HG03565 (cell line): ENCODE data around the gene ARPC5.

Experiments
- ATAC-seq: cut with Tn5 transposase; IDR thresholded peaks from one replicate; pipeline ENCODE4 v1.9.1; 2021; ENCODE audit warnings: mild to moderate bottlenecking, moderate library complexity; ENCODE audit not compliant: unreplicated experiment

Gene ARPC5

DNA sequence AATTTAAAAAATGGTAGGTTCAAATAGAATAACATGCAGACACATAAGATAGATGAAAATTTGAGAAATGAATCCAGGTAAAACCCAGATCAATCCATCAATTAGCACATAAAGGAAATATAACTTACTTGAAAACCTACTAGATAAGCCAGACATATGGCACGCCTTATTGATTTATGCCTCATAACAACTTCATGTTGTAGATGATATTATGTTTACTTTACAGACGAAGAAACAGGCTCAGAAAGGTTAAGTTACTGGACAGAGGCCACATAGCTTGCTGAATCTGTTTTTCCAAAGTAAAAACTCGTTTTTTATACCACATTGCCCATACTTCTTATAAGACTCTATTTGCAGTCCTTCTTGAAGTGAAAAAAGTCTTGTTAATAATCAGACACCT, 23.2 kb downstream of the ARPC5 start:
- ATAC-seq: no peak

DNA sequence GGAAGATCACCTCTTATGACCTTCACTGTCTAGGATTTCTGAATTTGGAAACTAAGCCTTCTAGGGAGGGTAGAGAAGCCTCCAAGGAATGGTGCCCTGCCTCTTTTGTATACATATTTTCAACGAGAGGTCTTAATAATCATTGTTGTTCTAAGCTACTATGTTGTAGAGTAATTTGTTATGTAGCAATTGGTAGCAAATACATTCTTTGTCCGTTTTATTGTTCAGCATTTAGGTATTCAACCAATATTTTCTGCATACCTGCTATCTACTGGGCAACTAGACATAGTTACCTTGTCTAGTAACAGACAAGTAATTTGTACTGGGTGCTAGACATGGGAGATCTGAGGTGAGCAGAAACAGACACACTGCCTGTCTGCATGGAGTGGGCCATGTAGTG, 24.6 kb downstream of the ARPC5 start:
- no peak for ATAC-seq

DNA sequence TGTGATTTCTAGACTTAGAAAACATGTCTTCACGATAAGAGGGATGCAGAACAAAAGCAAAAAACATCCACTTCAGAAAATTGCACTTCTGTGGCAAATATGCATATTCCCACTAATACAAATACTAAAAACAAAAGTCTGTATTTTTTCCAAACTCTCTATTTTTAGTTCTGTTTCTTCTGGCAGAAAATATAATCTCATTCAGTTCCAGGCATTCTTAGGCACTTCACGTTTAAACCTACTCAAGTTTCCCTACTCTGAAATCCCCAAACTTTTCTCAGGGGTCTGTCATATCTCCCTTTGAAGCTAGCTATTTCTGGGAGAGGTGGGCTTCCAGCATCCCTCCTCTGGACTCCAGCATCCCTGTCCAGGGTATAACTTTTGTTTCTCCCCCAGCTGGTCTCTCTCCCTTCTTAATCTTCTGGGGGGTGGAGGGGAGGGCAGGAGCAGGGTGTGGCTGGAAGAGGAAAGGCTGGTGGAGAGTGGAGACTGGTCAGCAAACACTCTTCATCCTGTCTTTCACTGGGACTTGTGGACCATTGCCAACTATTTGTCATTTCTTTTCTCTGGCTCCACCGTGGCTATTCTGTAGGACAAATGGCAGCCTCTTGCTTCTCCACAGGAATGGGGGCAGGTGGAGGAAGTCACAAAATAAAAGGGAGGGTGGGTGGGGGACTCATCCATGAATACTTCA, 25.7 kb downstream of the ARPC5 start:
- no peak for ATAC-seq

DNA sequence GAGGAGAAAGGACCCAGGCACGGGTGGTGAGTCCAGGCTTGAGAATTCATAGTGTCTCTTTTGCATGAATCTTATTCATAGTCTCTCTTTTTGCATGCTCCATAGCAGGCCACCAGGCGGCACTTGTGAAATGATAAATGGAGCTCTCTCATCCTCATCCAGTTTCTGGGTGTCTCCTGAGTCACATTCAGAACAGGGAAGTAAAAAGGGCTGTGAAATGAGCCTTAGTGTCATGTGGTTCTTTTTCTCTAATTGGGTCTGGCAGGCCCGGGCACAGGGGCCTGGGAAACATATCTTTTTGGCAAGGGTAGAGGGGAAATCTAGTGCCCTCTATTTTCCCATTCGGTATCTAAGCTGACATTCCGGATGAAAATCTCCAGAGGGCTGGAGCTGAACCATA, 26.3 kb downstream of the ARPC5 start:
- peak; percentile 41 for ATAC-seq

DNA sequence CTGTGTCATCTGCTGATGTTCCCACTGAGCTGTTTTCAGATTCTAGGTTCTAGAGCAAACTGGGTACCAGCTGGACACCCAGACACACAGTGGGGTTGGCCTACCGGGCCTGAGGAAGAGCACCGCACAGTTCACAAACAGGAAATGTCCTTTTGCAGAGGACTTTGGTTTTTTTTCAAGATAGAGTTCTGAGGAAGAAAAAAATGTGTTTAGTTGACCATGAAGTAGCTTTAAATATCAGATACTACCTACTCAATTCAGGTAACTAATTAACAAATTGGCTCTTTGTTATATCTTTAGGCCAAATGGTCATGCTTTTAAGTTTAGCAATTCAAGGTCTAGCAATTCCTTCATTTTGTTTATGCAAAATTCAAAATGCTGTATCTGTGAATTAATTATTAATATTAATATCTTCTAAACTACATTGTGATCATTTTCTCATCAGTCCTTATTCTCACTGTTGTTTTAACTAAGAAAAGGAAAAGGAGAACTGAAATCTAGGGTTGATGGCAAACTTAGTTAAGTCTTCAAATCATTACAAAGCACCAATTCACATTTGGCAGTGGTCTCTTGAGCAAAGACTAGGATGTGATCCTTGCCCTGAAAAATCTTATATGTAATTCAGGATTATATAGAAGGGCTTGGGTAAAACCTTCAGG, 28.1 kb downstream of the ARPC5 start:
- no peak for ATAC-seq

DNA sequence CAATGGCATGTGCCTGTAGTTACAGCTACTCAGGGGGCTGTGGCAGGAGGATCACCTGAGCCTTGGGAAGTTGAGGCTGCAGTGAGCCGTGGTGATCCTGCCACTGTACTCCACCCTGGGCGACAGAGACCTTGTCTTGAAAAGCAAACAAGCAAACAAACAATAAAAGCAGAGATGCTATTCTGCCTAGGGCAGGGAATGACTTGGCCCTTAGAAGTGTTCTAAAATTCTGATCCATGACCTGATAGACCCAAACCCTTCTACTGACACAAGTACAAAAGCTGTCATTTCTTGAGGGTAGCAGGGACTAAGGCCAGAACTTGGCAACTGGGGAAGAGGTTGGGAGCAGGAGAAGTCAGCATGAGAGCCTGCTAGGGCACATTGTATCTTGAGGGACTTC, 29.7 kb downstream of the ARPC5 start:
- no peak for ATAC-seq

DNA sequence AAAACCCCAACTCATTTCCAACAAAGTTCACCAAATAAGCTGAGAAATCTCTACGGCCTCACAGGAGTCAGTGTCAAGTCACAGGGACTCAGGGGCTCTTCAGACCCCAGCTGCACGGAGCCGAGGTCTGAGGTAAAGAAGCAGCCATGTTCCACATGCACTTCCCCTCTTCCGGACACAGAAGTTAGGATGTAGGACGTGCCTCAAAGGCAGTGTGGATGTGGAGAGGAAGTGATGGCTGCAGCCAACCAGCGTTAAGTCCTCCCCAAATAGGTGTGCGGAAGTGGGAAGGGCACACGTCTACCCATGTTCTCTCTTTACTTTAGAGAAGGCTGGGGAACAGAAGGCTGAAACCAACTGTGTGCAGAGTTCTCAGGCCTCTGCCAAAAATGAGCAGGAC, 30.8 kb downstream of the ARPC5 start:
- ATAC-seq: peak; percentile 8

DNA sequence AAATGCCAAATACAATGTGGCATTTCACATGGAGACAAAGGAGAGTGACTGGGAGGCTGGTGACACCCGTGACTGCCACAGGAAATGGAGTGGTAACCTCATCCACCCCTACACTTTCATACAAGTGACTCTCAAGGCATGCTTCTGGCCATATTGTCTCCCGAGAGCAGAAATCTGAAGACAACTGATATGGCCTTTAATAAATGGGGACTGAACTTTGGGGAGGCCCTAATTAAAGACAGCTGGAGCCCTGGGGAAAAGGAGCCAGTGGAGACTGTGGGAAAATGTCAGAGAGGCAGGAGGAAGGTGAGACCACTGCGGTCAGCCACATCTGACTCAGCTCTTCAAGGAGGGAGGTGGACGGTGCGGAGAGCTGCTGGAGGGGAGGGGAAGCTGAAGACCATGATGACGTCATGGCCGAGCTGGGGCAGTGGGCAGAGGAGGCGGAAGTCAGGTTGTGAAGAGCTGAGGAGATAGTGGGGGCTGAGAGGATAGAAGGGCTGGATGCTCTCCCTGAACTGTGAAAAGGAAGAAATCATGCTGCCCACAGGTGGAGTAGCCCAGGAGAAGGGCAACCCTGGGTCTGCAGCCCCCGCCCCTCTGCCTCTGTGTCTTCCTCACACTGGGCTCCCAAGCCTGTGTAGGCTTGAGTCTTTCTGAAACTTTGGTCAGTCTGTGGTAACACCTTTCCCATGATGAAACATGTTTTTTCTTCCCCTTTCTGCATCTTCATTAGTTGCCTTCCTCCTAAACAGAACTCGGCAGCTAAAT, 31.4 kb downstream of the ARPC5 start:
- ATAC-seq: peak; percentile 34

DNA sequence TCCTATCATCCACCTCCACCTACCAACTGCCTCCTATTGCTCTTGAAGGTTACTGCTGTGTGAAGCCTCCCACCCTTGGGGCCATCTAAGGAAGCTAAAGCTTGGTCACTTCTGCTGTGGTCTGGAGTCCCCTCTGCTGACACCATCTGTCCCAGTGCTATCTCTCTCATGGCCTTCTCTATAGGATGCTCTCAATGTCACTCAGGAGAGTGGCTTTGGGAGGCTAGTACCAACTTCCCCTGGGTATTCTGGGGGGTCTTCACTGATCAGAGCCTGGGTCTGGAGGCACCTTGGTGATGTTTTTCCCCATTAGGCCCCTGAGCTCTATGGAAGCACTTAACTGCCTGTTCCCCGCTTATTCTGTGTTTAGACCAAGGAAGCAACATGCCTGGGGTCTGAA, 33.1 kb downstream of the ARPC5 start:
- no peak for ATAC-seq

DNA sequence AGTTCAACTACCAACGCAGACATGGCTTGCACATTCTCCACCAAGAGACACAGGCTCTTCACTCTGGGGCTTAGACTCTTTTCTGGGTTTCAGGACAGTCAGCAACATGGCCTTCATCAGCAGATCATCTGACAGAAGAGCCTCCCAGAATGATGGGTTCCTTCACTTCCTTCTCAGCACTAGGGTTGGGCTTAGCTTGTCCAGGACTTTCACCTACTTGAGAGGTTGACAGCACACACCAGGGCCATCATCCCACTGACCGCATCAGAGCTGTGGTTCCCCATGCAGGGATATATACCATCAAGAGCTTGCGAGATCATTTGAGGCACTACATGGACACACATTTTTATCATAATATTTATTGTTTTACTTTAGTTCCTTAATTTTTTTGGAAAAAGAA, 34.9 kb downstream of the ARPC5 start:
- ATAC-seq: no peak

DNA sequence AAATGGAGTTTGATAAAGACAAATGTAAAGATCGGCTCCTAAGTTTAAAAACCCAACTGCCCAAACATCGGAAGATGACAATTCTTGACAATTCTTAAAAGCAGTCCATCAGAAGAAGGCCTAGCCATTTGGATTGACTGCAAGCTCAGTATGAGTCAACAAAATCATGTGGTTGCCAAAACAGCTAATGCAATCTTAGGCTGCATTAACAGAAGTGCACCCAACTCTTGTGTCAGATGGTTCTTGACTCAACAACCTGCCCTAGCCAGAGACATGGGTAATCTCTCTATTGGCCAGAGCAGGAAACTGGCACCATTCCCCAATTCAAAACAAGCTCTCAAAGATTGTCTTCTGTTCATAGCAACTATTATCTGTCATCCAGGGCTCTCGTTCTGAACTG, 35.4 kb downstream of the ARPC5 start:
- ATAC-seq: no peak

DNA sequence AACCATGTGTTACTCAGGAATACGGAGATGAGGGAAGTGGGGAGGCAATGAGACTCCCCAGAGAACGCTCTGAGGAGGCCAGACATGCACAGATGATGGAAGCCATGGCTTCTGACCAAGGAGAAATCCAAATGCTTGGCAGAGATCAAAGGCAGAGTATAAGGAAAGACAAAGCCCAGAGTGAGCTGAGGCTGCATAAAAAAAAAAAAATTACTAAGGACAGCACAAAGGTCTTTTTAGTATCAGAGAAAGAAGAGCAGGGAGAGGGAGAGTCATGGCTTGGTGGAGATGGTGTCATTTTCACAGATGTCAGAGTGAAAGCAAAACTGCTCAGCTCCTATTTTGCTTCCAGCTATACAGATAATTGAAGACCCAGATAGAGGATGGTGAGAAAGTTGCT, 37.2 kb downstream of the ARPC5 start:
- ATAC-seq: peak; percentile 45

DNA sequence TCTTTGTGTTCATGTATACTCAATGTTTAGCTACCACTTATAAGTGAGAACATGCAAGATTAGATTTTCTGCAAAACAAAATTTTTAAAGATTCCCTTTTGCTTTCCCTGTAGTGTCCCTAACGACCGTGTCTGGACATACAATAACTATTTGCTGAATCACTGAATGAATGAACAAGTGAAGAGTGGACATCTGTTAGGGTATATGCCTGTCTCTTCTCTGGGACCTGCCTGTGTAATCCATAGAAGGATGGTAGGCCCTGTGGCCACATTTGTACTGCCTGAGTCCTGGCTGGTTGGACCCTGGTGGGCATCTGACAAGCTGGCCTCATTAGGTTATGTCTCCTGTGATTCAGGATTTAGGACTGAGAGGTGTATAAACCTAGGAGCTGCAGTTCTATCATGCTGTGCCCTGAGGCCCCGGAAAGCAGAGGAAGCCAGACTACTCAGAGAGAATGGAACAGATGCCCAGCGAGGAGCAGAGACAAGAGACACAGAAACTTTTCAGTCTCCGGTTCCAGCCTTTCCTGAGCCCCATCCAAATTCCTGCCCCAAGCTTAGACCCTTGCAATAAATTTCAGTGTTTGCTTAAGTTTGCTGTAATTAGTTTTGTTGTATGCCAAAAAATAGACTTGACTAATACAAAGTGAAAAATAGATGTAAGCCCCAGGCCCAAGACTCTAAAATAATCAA, 37.8 kb downstream of the ARPC5 start:
- ATAC-seq: no peak

DNA sequence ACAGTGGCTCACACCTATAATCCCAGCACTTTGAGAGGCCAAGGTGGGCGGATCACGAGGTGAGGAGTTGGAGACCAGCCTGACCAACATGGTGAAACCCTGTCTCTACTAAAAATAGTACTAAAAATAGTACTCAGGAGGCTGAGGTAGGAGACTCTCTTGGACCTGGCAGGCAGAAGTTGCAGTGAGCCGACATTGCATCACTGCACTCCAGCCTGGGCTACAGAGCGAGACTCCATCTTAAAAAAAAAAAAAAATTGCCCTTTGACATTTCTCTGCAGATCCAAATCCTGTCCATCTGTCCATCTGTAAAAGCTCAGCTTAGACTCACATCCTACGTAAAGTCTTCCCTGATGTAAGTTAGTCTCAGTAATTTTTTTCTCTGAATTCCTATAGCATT, 39.1 kb downstream of the ARPC5 start:
- no peak for ATAC-seq

DNA sequence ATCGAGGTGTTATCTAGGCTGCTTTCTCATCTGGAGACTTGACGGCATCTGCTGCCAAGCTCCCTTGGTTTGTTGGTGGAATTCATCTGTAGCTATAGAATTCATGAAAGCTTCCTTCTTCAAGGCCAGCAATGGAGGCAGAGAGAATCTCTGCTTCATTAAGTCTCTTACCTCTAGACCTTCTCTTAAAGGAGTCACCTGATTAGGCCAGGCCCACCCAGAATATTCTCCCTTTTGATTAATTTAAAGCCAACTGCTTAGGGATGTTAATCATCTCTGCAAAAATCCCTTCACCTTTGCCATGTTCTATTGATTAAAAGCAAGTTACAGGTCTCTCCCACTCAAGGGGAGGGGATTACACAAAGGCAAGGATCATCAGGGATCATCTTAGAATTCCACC, 40.0 kb downstream of the ARPC5 start:
- ATAC-seq: no peak

DNA sequence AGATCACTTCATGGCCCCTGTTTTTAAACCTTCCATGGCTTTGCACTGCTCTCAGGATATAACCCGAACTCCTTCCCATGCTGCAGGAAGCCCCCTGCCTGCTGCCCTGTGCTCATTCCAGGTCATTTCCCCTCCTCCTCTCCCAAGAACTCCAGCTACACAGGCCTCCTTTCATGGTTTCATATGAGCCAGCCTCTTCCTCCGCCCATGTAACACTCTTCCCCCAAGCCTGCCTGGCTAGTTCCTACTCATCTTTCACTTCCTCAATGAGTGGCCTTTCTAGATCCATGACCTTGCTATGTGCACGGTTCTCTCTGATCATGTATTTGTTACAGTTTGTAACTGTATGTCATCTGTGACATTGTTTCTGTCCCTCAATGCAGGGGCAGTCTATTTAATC, 42.2 kb downstream of the ARPC5 start:
- ATAC-seq: peak; percentile 43

DNA sequence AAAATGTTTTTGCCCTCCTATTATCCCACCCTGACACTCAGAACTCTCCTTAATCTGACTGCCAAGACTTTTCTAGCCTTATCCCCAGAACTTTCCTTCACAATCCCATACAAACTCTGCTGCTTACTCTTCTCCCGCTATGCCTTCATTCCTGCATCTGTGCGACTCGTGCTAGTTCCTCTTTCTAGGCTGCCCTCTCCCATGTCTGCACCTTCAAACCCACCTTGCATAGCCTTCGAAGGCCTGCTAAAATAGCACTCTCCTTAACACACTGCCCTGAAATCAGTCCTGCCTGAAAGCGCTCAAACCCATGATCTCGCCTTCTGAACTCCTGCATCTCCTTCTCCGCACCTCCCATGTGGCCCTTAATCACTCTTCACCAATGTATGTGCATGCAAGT, 42.9 kb downstream of the ARPC5 start:
- no peak for ATAC-seq

DNA sequence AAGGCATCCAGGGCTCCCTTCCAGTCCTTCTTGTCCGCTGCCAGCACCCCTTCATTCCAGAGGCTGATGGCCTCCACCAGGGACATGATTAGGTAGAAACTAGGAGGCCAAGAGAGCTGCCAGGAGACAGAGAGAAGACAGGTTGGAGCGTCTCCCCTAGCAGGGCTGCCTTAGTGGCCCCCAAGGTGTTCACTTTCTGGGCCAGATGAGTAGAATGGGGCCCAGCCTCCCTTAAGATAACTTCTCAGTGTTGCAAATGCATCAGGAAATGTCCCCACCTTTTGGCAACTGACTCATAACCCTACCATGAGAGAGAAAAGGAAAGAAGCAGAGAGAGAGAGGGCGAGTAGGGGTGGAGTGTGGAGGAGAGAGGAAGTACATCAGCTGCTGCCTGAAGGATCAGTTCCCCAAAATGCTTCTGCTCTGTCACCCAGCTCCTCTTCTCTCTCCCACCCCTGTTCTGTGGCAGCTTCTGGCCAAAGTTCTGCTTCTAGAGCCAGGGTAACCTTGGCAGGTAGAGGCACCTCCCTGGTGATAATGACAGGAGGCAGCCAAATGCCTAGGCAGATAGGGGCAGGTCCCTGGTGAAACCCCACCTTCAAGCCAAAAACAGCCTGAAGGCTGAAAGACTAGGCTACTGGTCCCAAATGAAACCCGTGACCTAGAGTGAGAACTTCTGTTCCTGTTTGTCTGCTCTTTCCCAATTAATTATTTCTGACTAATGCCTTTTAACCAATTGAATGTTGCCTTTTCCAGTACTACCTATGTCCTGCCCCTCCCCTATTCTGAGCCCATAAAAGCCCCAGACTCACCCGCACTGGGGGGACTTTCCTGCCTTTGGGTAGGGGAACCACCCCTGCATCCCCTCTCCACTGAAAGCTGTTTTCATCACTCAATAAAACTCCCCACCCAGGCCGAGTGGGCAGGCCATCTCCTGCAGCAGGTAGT, 45.1 kb downstream of the ARPC5 start, which contains the start of gene NCF2:
Gene NCF2 (minus strand): TSS at position 216 of the 948 bp plus-strand sequence. CDS start 130 bp downstream, at position 86.
- peak; percentile 70 for ATAC-seq

DNA sequence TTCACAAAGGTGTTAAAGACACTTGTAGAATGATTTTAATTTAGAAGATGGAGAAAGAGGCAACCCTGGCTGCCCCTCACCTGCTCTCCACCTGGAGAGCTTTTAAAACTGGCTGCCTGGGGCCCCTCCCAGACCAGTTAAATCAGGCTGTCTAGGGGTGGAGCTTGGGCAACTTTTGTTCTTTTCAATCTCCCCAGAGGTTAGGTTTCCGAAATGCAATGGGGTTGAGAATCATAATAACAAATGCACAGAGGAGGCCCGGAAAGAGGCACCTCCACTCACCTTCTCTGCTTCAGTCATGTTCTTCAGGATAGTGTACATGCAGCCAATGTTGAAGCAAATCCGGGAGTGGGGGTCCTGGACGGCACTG, 45.7 kb downstream of the ARPC5 start:
- ATAC-seq: no peak

DNA sequence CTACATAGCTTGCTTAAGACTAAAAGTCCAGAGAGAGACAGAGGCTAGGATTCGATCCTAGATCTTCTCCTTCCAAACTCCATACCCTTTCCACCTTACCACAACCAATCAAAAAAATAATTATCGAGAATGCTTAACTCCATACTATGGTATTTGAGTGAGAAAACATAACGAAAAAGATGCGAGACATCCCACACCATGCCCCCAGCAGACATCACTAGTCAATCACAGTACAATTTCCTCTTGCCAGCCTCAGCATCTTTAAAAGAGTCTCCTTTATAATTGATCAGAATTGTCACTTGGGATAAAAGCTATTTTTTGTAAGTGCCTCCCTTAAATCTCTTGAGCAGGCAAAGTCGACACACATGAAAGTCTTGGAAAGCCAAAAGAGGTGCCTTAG, 46.2 kb downstream of the ARPC5 start:
- no peak for ATAC-seq
